Measurements from ENCODE around the gene PSMD7. TPM values are rescaled to one million over a fixed set of nuclear protein-coding genes. Genes with fewer than 3 reads are reported as not detected.

PSMD7 gene
- total and polyA plus RNA-seq, 2 of the 4 experiments (the other 2 are of a cell fraction), result 80.8 to 98.3 TPM

DNA sequence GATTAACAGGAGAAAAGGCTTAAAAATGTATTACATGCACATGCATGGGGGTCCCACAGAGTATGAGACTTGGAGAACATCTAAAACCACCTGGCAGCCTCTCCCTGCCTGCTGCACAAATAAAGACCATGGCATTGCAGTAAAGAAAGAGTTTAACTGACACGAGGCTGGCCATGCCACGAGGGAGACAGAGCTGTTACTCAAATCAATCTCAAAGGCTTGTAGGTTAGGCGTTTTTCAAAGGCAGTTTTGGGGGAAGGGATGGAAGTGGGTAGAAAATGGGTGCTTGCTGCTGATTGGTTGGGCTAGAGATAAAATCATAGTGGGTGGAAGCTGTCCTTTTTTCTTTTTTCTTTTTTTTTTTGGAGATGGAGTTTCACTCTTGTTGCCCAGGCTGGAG, 17.3 kb upstream of the PSMD7 start:
- WGBS, 2 experiments (ENCODE audit: extremely low coverage in 2 of 2, insufficient read length in 1 of 2), result 60% methylated on average over 1 of the region's 3 CpGs; no CpG with 5 or more reads in 1 of the 2 experiments
- no peak overlapping the region for H4K8ac ChIP-seq (ENCODE audit: low read depth in 2 of 2, low read length in 2 of 2)
- no peak overlapping the region for H3K56ac ChIP-seq (ENCODE audit: extremely low read depth, insufficient read depth, low read length)
- dilution Hi-C loops (cut with HindIII; ENCODE audit: low sequenced_read_pairs, unreplicated experiment), result no loop called here
- H3K9ac ChIP-seq (ENCODE audit: low read depth, low read length), result no peak overlapping the region
- no peaks in the 10 kb centered on the region for H3K9me3 ChIP-seq (ENCODE audit: control insufficient read depth, insufficient read depth, low read length)
- no peak overlapping the region for H3K14ac ChIP-seq (replicated peaks; ENCODE audit: low read depth, low read length)
- no peak overlapping the region for H3K23ac ChIP-seq (ENCODE audit: low read depth, low read length)
- no peak overlapping the region for H2BK20ac ChIP-seq (ENCODE audit: low read depth, low read length)
- H4K5ac ChIP-seq (ENCODE audit: low read depth, low read length), result no peak overlapping the region
- no peak overlapping the region for H3K27ac ChIP-seq (ENCODE audit: insufficient read depth, low read length)
- intact Hi-C loops (cut with micrococcal nuclease), result loop anchor here (5.0 kb wide), 1 partner anchor 402 kb away; no protein-coding TSS in a partner anchor
- H3K4me3 ChIP-seq (ENCODE audit: insufficient read depth, low read depth, low read length), result no peak overlapping the region
- BruUV-seq (replicated peaks), result no TSS peak
- no peaks in the 10 kb centered on the region for H3K27me3 ChIP-seq (ENCODE audit: control insufficient read depth, insufficient read depth, low read length)
- H2AK9ac ChIP-seq (replicated peaks; ENCODE audit: low read depth, low read length, poor library complexity), result no peak overlapping the region
- DNase-seq (no peak), ATAC-seq (ENCODE audit: low read depth) (no peak)
- H2BK5ac ChIP-seq (ENCODE audit: low read depth, low read length, poor library complexity, severe bottlenecking), result no peak overlapping the region
- H4K91ac ChIP-seq (ENCODE audit: insufficient read depth, low read depth, low read length), result no peak overlapping the region
- POLR2A ChIA-PET (ENCODE audit: unreplicated experiment), result no interaction called here
- no peaks in the 10 kb centered on the region for H3K79me1 ChIP-seq (ENCODE audit: low read depth in 1 of 2, low read length in 2 of 2)
- in situ Hi-C loops (cut with MboI; ENCODE audit: low sequenced_read_pairs), result loop anchor here (25.0 kb wide), 1 partner anchor 1217 kb away; no protein-coding TSS in a partner anchor
- no peaks in the 10 kb centered on the region for H3K4me1 ChIP-seq (ENCODE audit: control insufficient read depth, insufficient read depth, low read length)
- H3K9me1 ChIP-seq (ENCODE audit: insufficient read depth, low read length), result no peaks in the 10 kb centered on the region
- no peaks in the 10 kb centered on the region for H3K36me3 ChIP-seq (ENCODE audit: control insufficient read depth, insufficient read depth, low read length)
- H3K4me2 ChIP-seq (ENCODE audit: low read depth, low read length), result no peak overlapping the region
- H4K20me1 ChIP-seq (ENCODE audit: insufficient read depth, low read length), result no peaks in the 10 kb centered on the region
- no peak overlapping the region for H2BK120ac ChIP-seq (ENCODE audit: low read depth, low read length)
- H3K18ac ChIP-seq (ENCODE audit: low read depth, low read length), result no peak overlapping the region
- TF ChIP-seq, protein P1, sequence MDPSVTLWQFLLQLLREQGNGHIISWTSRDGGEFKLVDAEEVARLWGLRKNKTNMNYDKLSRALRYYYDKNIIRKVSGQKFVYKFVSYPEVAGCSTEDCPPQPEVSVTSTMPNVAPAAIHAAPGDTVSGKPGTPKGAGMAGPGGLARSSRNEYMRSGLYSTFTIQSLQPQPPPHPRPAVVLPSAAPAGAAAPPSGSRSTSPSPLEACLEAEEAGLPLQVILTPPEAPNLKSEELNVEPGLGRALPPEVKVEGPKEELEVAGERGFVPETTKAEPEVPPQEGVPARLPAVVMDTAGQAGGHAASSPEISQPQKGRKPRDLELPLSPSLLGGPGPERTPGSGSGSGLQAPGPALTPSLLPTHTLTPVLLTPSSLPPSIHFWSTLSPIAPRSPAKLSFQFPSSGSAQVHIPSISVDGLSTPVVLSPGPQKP (IDR thresholded peaks at IDR 0.05; ENCODE audit: borderline replicate concordance, low read depth, low read length), result no peak
- no peak for TF ChIP-seq RAD21 (IDR thresholded peaks at IDR 0.05; ENCODE audit: low read length)
- no peak for TF ChIP-seq SMC3 (IDR thresholded peaks at IDR 0.05; ENCODE audit: low read depth, low read length)
- TF ChIP-seq CEBPB (IDR thresholded peaks at IDR 0.05; ENCODE audit: low read depth, low read length), result no peak
- TF ChIP-seq RFX5 (IDR thresholded peaks at IDR 0.05; ENCODE audit: low read depth, low read length), result no peak
- no peak for TF ChIP-seq BHLHE40 (IDR thresholded peaks at IDR 0.05; ENCODE audit: low read depth, low read length)
- TF ChIP-seq CHD1 (IDR thresholded peaks at IDR 0.05; ENCODE audit: low read depth, low read length), result no peak
- TF ChIP-seq, protein P2, sequence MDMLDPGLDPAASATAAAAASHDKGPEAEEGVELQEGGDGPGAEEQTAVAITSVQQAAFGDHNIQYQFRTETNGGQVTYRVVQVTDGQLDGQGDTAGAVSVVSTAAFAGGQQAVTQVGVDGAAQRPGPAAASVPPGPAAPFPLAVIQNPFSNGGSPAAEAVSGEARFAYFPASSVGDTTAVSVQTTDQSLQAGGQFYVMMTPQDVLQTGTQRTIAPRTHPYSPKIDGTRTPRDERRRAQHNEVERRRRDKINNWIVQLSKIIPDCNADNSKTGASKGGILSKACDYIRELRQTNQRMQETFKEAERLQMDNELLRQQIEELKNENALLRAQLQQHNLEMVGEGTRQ (IDR thresholded peaks at IDR 0.05; ENCODE audit: low read depth, low read length), result no peak
- TF ChIP-seq RCOR1 (IDR thresholded peaks at IDR 0.05; ENCODE audit: insufficient replicate concordance, low read length), result no peak
- TF ChIP-seq MXI1 (IDR thresholded peaks at IDR 0.05; ENCODE audit: borderline replicate concordance, low read depth, low read length), result no peak
- TF ChIP-seq MAZ (IDR thresholded peaks at IDR 0.05; ENCODE audit: borderline replicate concordance, low read depth, low read length), result no peak
- no peak for TF ChIP-seq MAFK (IDR thresholded peaks at IDR 0.05; ENCODE audit: low read depth, low read length)
- no peak for TF ChIP-seq FOS (IDR thresholded peaks at IDR 0.05; ENCODE audit: low read depth, low read length)
- CTCF ChIA-PET, result interaction anchor here (0.6 kb wide), 2 partner anchors 9 to 1700 kb away, joined by 3 read pairs; no protein-coding TSS in a partner anchor
- H2AK5ac ChIP-seq (ENCODE audit: low read depth, low read length), result no peak overlapping the region
- no peak overlapping the region for H2BK15ac ChIP-seq (ENCODE audit: low read depth, low read length)
- no peak overlapping the region for H2AFZ ChIP-seq (replicated peaks; ENCODE audit: low read length, poor library complexity)
- no peak overlapping the region for H3K4ac ChIP-seq (ENCODE audit: low read depth, low read length)
